ENCODE measurements around the gene WDR7. TPM values are rescaled to one million over a fixed set of nuclear protein-coding genes. Genes with fewer than 3 reads are reported as not detected.

WDR7 gene
- total and polyA plus RNA-seq, 2 experiments from 2014 or later: 7.0 to 14.8 TPM

DNA sequence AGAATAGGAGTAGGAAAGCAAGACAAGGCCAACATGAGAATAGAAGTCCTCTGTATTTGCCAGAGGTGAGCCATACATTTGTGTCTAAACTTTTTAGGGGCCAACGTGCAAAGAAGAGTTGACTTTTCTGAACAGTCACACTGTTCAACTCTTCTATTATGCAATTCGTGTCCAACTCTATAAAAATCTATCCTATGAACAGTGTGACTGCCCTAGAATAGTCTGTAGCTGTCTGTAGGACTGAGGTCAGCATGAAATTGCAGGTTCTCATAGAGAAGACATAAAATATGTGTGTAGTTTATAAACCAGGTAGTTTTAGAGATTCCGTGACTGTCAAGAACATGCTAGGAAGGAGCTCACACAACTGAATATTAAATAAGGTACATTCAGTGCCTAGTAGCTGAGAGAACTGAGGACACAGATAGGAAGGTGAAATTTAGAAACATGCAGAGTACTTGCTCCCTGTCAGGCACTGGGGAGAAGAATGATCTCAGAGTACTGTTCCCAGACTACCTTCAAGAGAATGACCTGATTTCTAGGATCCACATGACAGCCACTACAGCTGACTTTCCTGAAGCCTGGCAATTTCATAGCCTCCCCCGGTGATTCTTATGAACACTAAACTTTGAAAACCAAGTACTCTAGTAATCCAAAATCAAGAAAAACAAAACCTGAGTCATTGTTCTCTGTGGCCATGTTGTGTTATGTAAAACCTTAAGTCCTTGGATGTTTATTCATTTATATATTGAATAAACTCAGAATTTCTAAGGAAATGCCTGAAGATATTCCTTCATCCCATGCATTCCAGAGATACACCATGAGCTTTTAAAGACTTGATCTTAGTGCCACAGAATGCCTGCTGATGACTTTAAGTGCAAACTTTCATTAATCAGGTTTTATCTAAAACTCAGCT lies 294.3 kb downstream of the WDR7 start (continued):
- no peak for TF ChIP-seq POLR2AphosphoS5 (IDR thresholded peaks at IDR 0.05; ENCODE audit: low read depth)
- no peak for TF ChIP-seq EZH2phosphoT487 (IDR thresholded peaks at IDR 0.05; ENCODE audit: unreplicated experiment)
- TF ChIP-seq, protein P1, sequence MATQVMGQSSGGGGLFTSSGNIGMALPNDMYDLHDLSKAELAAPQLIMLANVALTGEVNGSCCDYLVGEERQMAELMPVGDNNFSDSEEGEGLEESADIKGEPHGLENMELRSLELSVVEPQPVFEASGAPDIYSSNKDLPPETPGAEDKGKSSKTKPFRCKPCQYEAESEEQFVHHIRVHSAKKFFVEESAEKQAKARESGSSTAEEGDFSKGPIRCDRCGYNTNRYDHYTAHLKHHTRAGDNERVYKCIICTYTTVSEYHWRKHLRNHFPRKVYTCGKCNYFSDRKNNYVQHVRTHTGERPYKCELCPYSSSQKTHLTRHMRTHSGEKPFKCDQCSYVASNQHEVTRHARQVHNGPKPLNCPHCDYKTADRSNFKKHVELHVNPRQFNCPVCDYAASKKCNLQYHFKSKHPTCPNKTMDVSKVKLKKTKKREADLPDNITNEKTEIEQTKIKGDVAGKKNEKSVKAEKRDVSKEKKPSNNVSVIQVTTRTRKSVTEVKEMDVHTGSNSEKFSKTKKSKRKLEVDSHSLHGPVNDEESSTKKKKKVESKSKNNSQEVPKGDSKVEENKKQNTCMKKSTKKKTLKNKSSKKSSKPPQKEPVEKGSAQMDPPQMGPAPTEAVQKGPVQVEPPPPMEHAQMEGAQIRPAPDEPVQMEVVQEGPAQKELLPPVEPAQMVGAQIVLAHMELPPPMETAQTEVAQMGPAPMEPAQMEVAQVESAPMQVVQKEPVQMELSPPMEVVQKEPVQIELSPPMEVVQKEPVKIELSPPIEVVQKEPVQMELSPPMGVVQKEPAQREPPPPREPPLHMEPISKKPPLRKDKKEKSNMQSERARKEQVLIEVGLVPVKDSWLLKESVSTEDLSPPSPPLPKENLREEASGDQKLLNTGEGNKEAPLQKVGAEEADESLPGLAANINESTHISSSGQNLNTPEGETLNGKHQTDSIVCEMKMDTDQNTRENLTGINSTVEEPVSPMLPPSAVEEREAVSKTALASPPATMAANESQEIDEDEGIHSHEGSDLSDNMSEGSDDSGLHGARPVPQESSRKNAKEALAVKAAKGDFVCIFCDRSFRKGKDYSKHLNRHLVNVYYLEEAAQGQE (IDR thresholded peaks at IDR 0.05; ENCODE audit: unreplicated experiment): no peak
- TF ChIP-seq, protein P2, sequence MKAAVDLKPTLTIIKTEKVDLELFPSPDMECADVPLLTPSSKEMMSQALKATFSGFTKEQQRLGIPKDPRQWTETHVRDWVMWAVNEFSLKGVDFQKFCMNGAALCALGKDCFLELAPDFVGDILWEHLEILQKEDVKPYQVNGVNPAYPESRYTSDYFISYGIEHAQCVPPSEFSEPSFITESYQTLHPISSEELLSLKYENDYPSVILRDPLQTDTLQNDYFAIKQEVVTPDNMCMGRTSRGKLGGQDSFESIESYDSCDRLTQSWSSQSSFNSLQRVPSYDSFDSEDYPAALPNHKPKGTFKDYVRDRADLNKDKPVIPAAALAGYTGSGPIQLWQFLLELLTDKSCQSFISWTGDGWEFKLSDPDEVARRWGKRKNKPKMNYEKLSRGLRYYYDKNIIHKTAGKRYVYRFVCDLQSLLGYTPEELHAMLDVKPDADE (IDR thresholded peaks at IDR 0.05): no peak
- TF ChIP-seq JUNB (IDR thresholded peaks at IDR 0.05; ENCODE audit: unreplicated experiment): no peak
- no peak for TF ChIP-seq ZNF114 (CRISPR knock-in tag; IDR thresholded peaks at IDR 0.05)
- TF ChIP-seq EZH2 (IDR thresholded peaks at IDR 0.05; ENCODE audit: low read depth, unreplicated experiment): no peak
- no peak for TF ChIP-seq STAT1 (IDR thresholded peaks at IDR 0.05; ENCODE audit: unreplicated experiment)

DNA sequence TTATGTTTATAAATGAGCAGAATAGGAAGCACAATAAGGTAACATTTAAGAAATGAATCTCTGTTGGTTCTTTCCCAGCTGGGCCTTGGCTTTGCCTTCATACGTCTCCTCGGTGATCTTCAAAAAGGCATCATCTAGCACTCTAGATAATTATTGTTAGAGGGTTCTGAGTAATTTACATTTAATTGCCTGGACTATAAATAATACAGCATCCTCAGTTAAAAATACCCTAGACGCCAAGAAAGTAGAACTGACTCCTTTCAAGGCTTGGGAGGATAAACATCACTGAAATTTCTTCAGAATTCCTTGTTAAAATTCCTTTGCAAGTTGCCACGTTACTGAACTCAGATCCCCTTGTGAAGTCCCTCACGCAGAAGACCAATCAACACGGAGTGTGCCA lies 296.1 kb downstream of the WDR7 start:
- H3K27me3 Mint-ChIP-seq (ENCODE audit: insufficient read depth, low read depth, poor library complexity): peaks cover 4% of the 10 kb centered on the region
- Histone ChIP-seq H3F3A (replicated peaks; ENCODE audit: low read depth) (no peaks in the 10 kb centered on the region), H3K36me3 (ENCODE audit: insufficient read depth) (no peaks in the 10 kb centered on the region), H4K20me1 (replicated peaks; ENCODE audit: insufficient read depth) (no peaks in the 10 kb centered on the region), H3K27me3 (ENCODE audit: insufficient read depth) (no peaks in the 10 kb centered on the region), H3K4me2 (no peak overlapping the region), H2AFZ (no peak overlapping the region), H3K79me2 (replicated peaks; ENCODE audit: insufficient read depth) (no peaks in the 10 kb centered on the region), H3K4me3 (no peak overlapping the region), H3K27ac (ENCODE audit: low read depth) (no peak overlapping the region), H3K9me2 (ENCODE audit: insufficient read depth) (no peaks in the 10 kb centered on the region), H3K4me1 (ENCODE audit: insufficient read depth) (no peaks in the 10 kb centered on the region)
- no peak for ATAC-seq
- no peak overlapping the region for H3K4me3 Mint-ChIP-seq
- no peaks in the 10 kb centered on the region for H3K36me3 Mint-ChIP-seq (ENCODE audit: low read depth)
- no peaks in the 10 kb centered on the region for H3K9me3 Mint-ChIP-seq
- H3K4me1 Mint-ChIP-seq: peaks cover 3% of the 10 kb centered on the region; the same call in 2 of the 3 replicates
- no peak for DNase-seq (ENCODE audit: low spot score)
- no peak overlapping the region for H3K27ac Mint-ChIP-seq
- no peak for TF ChIP-seq ZNF331 (CRISPR knock-in tag; IDR thresholded peaks at IDR 0.05; ENCODE audit: low read depth)
- TF ChIP-seq, protein P1 (IDR thresholded peaks at IDR 0.05; ENCODE audit: unreplicated experiment): no peak
- no peak for TF ChIP-seq EZH2 (IDR thresholded peaks at IDR 0.05; ENCODE audit: low read depth, unreplicated experiment)
- TF ChIP-seq STAT1 (IDR thresholded peaks at IDR 0.05; ENCODE audit: unreplicated experiment): no peak
- TF ChIP-seq JUNB (IDR thresholded peaks at IDR 0.05; ENCODE audit: unreplicated experiment): no peak
- TF ChIP-seq POLR2AphosphoS5 (IDR thresholded peaks at IDR 0.05; ENCODE audit: low read depth): no peak
- TF ChIP-seq, protein P2 (IDR thresholded peaks at IDR 0.05): no peak
- TF ChIP-seq NANOG (IDR thresholded peaks at IDR 0.05; ENCODE audit: borderline replicate concordance): no peak
- TF ChIP-seq EZH2phosphoT487 (IDR thresholded peaks at IDR 0.05; ENCODE audit: unreplicated experiment): no peak
